K562 (cell line): ENCODE measurements around the gene CNKSR3. TPM values are rescaled to one million over a fixed set of nuclear protein-coding genes. Genes with fewer than 3 reads are reported as not detected.

Source experiments
- ARID1B ChIP-seq: fragments of 450-650 bp; IDR thresholded peaks from 2 replicates; pipeline ENCODE4 v1.6.1; 2016; ENCODE audit warnings: antibody characterized with exemption, mild to moderate bottlenecking, inconsistent platforms
- ARID3A ChIP-seq: IDR thresholded peaks from 2 replicates; pipeline ENCODE4 v1.6.1; 2012; ENCODE audit warnings: low read depth, low read length, improper control_type of control experiment, borderline replicate concordance
- ETV6 ChIP-seq, 3 experiments: fragments of 150-350 bp in 1 of 3; sonication (generic) in 1 of 3; formaldehyde crosslinking in 1 of 3; IDR thresholded peaks; 2 replicates each; pipeline versions ENCODE4 v1.6.1 to v1.8.0; 2014 to 2022; ENCODE audit warnings: borderline replicate concordance in 2 of 3, low read depth in 2 of 3, antibody characterized with exemption in 1 of 3, low read length in 1 of 3, mild to moderate bottlenecking in 1 of 3, missing genetic modification reagents in 1 of 3
- GATAD2A ChIP-seq: fragments of 450-650 bp; IDR thresholded peaks from 2 replicates; pipeline ENCODE4 v1.6.1; 2017
- MAFK ChIP-seq: IDR thresholded peaks from 2 replicates; pipeline ENCODE4 v1.6.1; 2011; ENCODE audit warnings: low read length, improper control_type of control experiment
- MYC ChIP-seq, 2 experiments: fragments of 250-450 bp in 1 of 2; sonication (Bioruptor Pico) in 1 of 2; IDR thresholded peaks; 2 replicates each; pipeline versions ENCODE4 v1.5.1 to v1.6.1; 2012 to 2021; ENCODE audit warnings: low read depth in 2 of 2, borderline replicate concordance in 1 of 2, improper control_type of control experiment in 1 of 2, low read length in 1 of 2, mild to moderate bottlenecking in 1 of 2, moderate library complexity in 1 of 2
- NCOA1 ChIP-seq: fragments of 450-650 bp; IDR thresholded peaks from 2 replicates; pipeline ENCODE4 v1.6.1; 2016; ENCODE audit warnings: low read depth
- NFIX ChIP-seq: fragments of 250-450 bp; sonication (Bioruptor Pico); IDR thresholded peaks from 2 replicates; pipeline ENCODE4 v1.4.0; 2020; ENCODE audit warnings: low read depth, mild to moderate bottlenecking, moderate library complexity
- POLR3G ChIP-seq: IDR thresholded peaks from 2 replicates; pipeline ENCODE4 v1.6.1; 2011; ENCODE audit not compliant: insufficient read length, insufficient replicate concordance; ENCODE audit errors: extremely low read depth
- SP2 ChIP-seq: IDR thresholded peaks from 2 replicates; pipeline ENCODE4 v1.6.1; 2011; ENCODE audit warnings: mild to moderate bottlenecking, low read depth, low read length, moderate library complexity; ENCODE audit not compliant: poor library complexity, severe bottlenecking; ENCODE audit errors: extremely low read depth
- SREBF1 ChIP-seq: fragments of 150-350 bp; IDR thresholded peaks from 2 replicates; pipeline ENCODE4 v1.6.1; 2014; ENCODE audit warnings: antibody characterized with exemption, low read depth, low read length, borderline replicate concordance
- ZNF263 ChIP-seq: sonication (generic); formaldehyde crosslinking; IDR thresholded peaks from 2 replicates; pipeline ENCODE4 v1.8.0; 2022; ENCODE audit warnings: mild to moderate bottlenecking, missing genetic modification reagents, borderline replicate concordance
- ZNF316 ChIP-seq: fragments of 450-650 bp; IDR thresholded peaks from 2 replicates; pipeline ENCODE4 v1.6.1; 2016
- ZNF318 ChIP-seq, 2 experiments: fragments of 450-650 bp; IDR thresholded peaks; 2 replicates each; pipeline ENCODE4 v1.6.1; 2016; ENCODE audit warnings: mild to moderate bottlenecking in 2 of 2, borderline replicate concordance in 1 of 2, low read depth in 1 of 2, moderate library complexity in 1 of 2
- polyA plus RNA-seq, 8 experiments: library from polyadenylated mRNA; depleted of rRNA in 4 of 8; stranded (reverse) in 5 of 8; unstranded in 3 of 8; fragments of >200 nt; fragmentation: Nextera tagmentation in 2 of 8; fragmentation: Illumina TruSeq in 1 of 8; extraction: Ambion mirVana in 2 of 8; extraction: Trizol in 1 of 8; gene quantifications; 2 replicates each; pipeline versions ENCODE4 v1.2.1 to v1.2.3, GENCODE V29; 2011 to 2014; ENCODE audit warnings: inconsistent platforms in 1 of 8, missing spikeins in 1 of 8
- total RNA-seq, 7 experiments: library from RNA; depleted of rRNA in 6 of 7; stranded (reverse); fragments of >200 nt in 6 of 7; fragmentation: Illumina TruSeq in 2 of 7; extraction: Trizol in 2 of 7; gene quantifications; 2 replicates each; pipeline versions ENCODE4 v1.2.1 to v1.2.3, GENCODE V29; 2011 to 2021; ENCODE audit warnings: low replicate concordance in 1 of 7

CNKSR3 gene
- total and polyA plus RNA-seq, 9 of the 15 experiments (the other 6 are each of a cell fraction or from before 2014, with no cell fraction given) = 4.5 to 29.6 (median 9.5) TPM

GRCh38 chr6:154513601-154514320 lies 3.3 kb upstream of the CNKSR3 start (continued):
- TF ChIP-seq ARID3A = peak; percentile 87; the same call in 1 of the 2 replicates
- TF ChIP-seq SP2 = no peak
- TF ChIP-seq NFIX (CRISPR knock-in tag) = no peak
- TF ChIP-seq ETV6 (IDR thresholded peaks at IDR 0.05; ENCODE audit: borderline replicate concordance in 1 of 2, low read depth in 2 of 2, low read length in 1 of 2) = no peak
- no peak for TF ChIP-seq ETV6 (CRISPR knock-in tag; IDR thresholded peaks at IDR 0.05; ENCODE audit: borderline replicate concordance)
- TF ChIP-seq ZNF318 (IDR thresholded peaks at IDR 0.05; ENCODE audit: borderline replicate concordance in 1 of 2, low read depth in 1 of 2) = peak in 1 of 2 experiments; percentile 16; a peak in 1 of 4 replicates
- no peak for TF ChIP-seq POLR3G
- TF ChIP-seq MAFK = peak; percentile 82
- TF ChIP-seq ARID1B = peak; percentile 93
- 0 out of 2 replicates have a peak, but pooled peaks have one; percentile 17 for TF ChIP-seq GATAD2A
- TF ChIP-seq NCOA1 = 0 out of 2 replicates have a peak, but pooled peaks have one; percentile 32
- peak; percentile 87 for TF ChIP-seq ZNF316
- no peak for TF ChIP-seq ZNF263 (CRISPR knock-in tag)
- no peak for TF ChIP-seq SREBF1
- 0 out of 2 replicates have a peak, but pooled peaks have one; percentile 23 for TF ChIP-seq MYC (IDR thresholded peaks at IDR 0.05; ENCODE audit: low read depth, low read length)
- TF ChIP-seq MYC (CRISPR knock-in tag; IDR thresholded peaks at IDR 0.05; ENCODE audit: borderline replicate concordance, low read depth) = no peak
